GM21717 (cell line): ENCODE data around the gene ETHE1.

ENCODE experiments used
- ATAC-seq: cut with Tn5 transposase; IDR thresholded peaks from one replicate; pipeline ENCODE4 v1.9.1; 2021; ENCODE audit warnings: mild to moderate bottlenecking, moderate library complexity; ENCODE audit not compliant: unreplicated experiment

ETHE1 gene

DNA sequence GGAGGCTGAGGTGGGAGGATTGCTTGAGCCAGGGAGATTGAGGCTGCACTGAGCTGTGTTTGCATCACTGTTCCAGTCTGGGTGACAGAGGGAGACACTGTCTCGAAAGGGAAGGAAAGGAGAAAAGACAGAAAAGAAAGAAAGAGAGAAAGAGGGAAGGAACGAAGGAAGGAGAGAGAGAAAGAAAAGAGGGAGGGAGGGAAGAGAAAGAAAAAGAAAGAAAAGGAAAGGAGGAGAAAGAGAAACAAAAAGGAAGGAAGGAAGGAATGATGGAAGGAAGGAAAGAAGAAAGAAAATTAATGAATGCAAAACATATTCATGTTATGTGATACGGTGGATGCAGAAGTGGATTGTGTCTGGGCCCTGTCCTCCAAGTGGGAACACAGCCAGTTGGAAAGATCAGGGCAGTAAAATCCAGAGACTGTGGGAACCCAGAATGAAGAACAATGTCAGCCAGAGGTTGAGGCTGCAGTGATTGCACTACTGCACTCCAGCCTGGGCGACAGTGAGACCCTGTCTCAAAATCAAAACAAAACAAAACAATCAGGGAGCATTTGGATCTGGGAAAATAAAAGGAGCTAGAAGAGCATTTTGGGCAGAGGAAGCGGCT is 28.7 kb downstream of the ETHE1 start:
- ATAC-seq = no peak

DNA sequence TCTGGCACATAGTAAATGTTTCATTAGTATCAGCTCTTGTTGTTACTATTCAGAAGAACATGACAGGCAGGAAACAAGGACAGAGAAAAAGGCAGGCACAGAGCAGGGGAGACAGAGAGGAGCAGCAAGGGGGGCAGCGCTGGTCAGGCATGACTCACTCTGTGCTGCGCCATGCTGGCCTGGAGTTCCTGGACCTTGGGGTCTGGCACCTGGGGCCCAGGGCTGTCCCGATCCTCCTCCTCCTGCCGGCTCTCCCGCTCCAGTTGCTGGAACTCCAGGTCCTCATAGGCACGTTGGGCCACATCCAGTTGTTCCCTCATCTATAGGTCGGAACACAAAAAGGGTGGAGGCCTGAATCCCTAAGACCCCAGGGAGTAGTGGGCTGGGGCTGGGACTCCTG is 30.0 kb downstream of the ETHE1 start:
- no peak for ATAC-seq

DNA sequence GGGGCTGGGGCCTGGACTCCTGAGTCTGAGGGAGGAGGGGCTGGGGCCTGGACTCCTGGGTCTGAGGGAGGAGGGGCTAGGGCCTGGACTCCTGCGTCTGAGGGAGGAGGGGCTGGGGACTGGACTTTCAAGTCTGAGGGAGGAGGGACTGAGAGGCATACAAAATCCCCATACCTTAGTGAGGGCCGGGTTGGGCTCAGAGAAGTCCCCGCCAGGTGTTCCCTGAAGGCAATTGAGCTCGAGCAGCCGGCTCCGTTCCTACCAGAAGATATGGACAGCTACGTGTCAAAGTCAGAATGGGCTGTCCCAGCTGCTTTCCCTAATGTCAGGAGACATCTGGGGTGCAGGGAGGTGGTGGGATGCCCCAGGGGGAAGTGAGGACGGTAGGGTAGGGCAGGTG is 31.9 kb downstream of the ETHE1 start:
- ATAC-seq = no peak

DNA sequence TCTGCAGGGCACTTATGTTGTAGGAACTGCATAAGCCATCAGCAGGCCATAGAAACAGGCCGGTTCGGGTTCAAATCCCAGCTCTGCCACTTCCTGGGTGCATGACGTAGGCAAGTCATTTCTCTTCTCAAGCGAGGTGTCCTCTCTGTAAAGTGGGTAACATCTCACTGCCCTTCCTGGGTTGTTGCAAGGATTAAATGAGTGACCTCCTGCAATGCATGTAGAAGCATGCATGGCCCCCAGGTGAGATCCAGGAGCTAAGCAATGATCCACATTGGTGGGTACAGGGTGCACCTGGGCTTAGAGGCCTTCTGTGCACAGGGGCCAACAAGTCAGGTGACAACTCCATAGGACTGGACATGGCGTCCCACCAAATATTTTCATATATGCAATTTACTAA is 36.2 kb downstream of the ETHE1 start:
- ATAC-seq = no peak

DNA sequence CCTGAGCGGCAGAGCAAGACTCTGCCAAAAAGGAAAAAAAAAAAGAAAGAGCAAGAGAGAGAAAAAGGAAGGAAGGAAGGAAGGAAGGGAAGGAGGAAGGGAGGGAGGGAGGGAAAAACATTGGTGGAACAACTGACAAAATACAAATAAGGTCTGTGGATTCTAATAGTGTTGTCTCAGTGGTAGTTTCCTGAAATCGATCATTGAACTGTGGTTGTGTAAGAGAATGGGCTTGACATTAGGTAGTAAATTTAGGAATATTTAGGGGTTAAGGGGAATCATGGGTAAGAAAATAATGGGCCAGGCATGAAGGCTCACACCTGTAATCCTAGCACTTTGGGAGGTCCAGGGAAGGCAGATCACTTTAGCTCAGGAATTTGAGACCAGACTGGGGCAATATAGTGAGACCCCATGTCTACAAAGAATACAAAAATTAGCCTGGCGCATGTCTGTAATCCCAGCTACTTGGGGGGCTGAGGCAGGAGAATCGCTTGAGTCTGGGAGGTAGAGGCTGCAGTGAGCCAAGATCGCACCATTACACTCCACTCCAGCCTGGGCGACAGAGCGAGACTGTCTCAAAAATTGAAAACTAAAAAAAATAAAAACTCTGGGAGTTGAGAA is 36.9 kb downstream of the ETHE1 start:
- no peak for ATAC-seq

DNA sequence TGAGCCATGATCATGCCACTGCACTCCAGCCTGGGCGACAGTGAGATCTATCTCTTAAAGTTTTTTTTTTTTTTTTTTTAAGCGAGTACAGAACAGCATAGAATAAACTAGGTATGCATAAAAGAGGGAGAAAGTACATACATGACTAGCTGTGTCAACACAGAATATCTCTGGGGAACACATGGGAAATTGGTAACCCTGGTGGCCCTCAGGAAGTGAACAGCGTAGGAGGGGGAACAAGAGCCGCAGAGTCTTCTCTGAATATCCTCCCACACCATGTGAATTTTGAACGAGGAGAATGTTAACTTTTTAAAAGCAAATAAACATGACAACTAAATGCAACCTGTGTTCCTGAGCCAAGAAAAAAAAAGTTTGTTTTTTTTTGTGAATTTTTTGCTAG is 37.7 kb downstream of the ETHE1 start:
- no peak for ATAC-seq

DNA sequence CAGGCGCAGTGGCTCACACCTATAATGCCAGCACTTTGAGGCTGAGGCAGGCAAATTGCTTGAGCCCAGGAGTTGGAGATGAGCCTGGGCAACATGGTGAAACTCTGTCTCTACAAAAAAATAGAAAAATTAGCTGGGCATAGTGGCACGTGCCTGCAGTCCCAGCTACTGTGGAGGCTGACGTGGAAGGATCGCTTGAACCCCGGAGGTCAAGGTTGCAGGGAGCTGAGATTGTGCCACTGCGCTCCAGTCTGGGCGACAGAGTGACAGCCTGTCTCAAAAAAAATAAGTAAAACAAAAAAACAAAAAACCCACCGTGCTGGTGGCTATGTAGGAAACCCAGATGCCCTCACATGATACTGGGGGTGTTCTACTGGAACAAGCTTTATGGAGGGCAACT is 38.8 kb downstream of the ETHE1 start:
- no peak for ATAC-seq

DNA sequence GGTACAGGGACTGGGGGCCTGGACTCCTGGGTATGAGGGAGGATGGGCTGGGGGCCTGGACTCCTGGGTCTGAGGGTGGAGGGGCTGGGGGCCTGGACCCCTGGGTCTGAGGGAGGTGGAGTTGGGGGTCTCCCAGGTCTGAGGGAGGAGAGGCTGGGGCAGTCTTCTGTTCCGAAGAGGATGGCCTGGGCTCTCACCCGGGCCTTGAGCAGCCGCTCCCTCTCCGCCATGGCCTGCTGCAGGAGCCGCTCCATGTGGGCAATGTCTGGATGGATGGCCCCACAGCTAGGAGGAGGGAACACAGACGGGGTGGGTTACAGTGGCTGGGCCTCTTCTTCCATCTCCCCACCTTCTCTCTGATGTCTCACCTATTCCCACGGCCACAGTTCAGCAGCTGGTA is 40.6 kb downstream of the ETHE1 start:
- no peak for ATAC-seq

DNA sequence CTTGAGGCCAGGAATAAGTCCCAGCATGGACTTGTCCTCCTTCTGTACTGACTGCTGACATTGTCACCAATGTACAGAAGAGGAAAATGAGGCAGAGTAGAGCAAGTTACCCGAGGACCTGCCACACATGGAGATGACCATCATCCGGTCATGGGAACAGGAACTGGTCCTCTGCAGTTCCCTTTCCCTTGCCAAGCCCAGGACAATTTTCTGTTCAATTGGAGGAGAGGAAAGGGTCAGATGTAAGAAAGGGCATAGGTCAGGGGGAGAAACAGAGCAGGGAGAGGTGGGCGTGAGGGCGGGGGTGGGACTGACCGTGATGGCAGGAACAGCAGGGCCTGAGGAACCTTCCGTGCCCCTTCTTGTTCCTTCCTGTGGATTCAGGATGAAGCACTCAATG is 41.0 kb downstream of the ETHE1 start:
- no peak for ATAC-seq

DNA sequence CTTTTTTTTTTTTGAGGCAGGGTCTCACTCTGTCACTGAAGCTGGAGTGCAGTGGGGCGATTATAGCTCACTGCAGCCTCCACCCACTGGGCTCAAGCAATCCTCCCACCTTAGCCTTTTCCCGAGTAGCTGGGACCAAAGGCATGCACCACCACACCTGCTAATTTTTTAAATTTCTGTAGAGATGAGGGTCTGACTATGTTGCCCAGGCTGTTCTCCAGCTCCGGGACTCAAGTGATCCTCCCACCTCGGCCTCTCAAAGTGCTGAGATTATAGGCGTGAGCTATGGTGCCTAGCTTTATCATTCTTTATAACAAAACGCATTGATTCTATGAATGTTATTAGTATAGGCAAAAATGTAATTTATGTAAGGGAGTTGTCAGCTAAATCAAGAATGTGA is 43.7 kb downstream of the ETHE1 start:
- ATAC-seq = no peak

DNA sequence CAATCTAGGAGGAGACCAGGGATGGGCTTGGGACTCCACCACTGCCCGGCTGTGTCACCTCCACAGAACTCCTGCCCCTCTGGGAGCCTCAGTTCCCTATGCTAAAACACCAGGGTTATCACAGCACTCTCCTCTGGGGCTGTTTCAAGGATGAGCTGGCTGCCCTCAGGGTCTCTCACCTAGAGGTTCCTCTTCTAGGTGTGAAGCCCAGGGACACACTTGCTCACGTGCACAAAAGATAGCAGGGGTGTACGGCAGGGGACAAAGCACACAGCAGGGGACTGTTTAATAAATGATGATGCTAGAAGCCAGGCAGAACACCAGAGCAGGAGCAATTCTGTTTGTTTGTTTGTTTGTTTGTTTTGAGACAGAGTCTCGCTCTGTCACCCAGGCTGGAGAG is 44.8 kb downstream of the ETHE1 start:
- no peak for ATAC-seq

DNA sequence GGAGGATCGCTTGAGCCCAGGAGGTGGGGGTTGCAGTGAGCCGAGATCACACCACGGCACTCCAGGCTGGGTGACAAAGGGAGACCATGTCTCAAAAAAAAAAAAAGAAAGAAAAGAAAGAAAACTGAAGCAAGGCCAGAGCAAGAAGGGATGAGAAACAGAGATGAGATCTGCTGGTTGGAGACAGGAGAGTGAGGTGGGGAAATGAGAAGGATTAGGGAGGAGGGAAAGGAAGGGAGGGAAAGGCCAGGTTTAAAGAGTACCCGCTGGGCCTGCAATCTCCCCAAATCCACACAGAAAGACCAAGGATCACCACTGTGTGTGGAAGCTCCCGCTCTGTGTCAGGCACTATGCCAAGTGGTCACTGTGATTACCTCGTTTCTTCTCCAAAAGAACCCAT is 45.3 kb downstream of the ETHE1 start:
- no peak for ATAC-seq

DNA sequence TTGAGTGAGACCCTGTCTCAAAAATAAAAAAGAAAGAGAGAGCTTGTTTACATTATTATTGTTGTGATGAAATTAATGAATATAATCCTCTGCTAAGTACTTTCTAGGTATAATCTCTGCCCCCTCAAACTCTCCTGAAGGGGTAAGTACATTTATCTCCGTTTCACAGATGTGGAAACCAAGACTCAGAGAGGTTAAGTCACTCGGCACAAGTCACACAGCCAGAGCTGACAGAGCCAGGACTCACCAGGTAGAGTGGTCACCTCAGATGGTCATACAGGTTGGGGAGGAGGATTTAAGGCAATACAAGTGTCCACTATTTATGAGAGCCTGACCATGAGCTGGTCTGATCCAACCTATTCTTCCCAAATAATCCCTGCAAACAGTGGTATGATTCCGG is 46.4 kb downstream of the ETHE1 start:
- ATAC-seq = no peak

DNA sequence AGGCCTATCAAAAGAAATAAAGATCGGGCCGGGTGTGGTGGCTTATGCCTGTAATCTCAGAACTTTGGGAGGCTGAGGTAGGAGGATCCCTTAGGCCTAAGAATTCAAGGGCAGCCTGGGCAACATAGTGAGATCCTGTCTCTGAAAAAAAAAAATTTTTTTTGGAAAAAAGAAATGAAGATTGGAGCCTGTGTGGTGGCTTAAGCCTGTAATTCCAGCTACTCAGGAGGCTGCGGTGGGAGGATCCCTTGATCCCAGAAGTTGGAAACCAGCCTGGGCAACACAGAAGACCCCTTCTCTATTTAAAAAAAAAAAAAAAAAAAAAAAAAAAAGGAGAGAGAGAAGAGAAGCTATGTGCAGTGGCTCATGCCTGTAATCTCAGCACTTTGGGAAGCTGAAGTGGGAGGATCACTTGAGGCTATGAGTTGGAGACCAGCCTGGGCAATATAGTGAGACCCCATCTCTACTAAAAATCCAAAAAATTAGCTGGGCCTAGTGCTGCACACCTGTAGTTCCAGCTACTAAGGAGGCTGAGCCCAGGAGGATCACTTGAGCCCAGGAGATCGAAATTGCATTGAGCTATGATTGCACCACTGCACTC is 46.9 kb downstream of the ETHE1 start:
- no peak for ATAC-seq

DNA sequence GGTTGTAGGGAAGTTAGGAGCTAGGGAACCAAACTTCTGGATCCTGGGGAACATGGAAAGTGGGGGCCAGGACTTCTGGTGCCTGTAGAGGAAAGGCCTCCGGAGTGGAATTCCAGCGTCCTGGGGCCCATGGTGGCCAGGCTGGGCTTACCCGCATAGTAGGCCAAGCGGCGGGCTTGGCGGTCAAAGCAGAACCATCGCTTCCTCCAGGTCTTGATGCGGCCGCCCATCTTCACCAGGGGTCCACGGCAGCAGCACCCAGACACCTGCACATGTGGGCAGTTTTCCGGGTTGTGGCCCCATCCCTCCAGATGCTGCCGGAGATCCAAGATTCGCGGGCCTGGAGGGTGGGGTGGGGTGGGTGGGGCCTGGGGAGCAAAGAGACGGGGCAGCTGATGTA is 47.8 kb downstream of the ETHE1 start:
- ATAC-seq = no peak

DNA sequence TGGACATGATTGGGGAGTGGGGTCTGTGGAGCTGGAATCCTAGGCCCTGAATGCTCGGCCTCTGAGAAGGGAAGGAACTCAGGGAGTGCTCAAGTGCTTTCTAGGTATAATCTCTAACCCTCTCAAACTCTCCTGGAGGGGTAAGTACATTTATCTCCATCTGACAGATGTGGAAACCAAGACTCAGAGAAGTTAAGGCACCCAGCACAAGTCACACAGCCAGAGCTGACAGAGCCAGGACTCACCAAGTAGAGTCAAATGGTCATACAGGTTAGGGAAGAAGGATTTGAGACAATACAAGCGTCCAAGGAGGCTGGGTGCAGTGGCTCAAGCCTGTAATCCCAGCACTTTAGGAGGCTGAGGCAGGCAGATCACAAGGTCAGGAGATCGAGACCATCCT is 48.7 kb downstream of the ETHE1 start:
- ATAC-seq = no peak

DNA sequence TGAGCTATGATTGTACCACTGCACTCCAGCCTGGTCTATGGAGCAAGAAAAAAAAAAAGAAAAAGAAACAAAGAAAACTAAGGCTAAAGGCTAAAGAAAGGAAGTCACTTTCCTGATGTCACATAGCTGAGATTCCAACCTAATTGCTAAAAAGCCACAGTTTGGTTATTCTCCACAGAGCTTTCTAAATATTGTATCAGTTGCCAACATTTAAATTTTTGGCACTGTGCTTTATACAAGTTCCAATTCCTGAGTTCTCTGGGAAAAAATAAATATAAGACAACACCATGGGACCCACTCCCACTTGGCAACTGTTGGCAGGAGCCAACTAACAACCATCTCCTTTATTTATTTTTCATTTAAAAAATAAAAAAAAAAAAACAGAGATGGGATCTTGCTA is 50.4 kb downstream of the ETHE1 start:
- no peak for ATAC-seq

DNA sequence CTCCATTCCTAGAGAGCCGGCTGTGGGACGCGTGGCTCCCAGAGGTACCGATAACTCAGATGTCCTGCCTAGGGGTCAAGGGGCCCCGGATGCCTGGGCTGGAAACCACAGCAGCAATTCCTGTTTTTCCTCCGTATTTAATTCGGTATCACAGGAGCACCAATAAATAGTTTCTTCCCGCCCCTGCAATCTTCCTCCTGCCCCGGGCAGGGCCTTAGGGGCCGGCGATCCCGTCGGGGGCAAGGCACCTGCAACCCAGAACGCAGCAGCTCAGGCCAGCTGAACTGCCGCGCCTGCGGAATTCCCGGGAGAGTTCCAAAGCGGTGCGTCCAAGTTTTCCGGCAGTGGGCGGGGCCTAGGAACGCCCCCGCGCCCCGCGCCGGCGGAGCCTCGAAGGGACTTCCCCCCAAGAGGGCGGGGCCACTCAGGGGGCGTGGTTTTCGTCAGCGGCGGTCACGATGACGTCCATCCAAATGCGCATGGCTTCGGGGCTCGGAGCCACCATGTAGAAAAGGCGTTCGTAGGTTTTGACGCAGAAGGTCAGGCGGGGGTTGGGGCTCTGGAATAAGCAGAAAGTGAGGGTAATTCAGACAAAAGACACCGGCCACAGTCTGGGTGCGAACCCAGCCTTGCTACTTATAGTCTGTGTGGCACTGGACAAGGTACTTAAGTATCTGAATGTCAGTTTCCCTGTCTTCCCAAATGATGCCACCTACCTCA is 51.9 kb downstream of the ETHE1 start:
- no peak for ATAC-seq

DNA sequence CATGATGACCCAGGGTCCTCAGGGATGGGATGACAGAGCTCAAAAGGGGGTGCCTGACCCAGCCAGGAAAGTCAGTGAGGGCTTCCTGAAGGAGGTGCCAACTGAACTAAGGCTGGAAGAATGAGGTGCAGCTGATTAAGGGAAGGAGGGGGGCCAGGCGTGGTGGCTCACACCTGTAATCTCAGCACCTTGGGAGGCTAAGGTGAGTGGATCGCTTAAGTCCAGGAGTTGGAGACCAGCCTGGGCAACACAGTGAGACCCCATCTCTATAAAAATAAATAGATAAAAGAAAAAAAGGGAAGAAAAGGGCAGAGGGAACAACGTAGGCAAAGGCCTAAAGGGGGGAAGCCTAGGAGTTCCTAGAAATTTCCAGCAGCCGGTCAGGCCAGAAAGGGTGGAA is 52.5 kb downstream of the ETHE1 start:
- ATAC-seq = no peak

DNA sequence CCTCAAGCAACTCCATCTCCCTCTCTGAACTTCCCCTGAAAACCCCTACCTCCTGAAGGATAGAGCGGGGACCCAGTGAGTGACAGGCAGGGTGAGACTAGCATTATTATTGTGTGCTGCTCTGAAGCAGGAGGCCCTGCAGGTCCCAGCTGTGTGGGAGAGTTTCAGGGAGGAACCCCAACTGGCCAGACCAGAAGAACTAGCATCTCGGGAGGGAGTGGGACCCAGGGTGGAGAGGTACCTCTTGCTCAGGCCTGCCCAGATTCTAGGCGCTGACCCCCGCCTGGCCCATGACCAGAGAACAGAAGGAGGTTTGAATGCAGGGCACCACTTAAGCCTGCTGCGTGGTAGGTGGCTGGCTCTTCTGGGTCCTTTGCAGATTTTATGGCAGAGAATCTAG is 55.9 kb downstream of the ETHE1 start:
- ATAC-seq = no peak

DNA sequence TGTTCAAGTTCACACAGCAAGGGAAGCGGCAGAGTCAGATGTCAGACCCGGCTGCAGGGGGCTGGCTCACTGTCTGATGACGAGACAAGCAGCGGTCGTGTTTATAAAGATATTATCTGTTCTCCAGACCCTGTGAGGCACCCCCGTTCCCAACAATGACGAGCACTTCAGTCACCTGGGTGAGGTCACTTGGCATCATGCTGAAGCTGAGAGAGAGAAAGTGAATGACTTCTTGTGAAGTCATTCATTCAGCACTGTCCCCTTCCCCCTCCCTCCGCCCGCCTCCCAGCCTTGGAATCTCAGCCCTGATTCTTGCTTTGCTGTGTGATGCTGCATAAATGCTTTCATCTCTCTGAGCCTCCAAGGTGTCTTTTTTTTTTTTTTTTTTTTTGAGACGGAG is 56.7 kb downstream of the ETHE1 start:
- ATAC-seq = no peak

DNA sequence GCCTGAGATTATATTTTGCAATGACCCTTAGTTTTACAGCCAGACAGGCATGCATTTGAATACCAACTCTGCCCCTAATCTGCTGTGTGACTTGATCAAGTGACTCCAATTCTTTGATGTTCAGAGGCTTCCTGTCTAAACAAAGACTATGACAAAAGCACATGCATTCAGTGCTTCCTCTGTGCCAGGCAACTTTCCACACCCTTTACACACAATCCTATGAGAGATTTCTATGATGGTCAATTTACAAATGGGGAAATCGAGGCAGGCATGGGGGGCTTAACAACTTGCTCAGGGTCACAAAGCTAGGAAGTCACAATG is 57.9 kb downstream of the ETHE1 start:
- ATAC-seq = no peak
